Activated T-cell treated with anti-CD3 and anti-CD28 coated beads for 24 hours (primary cell): ENCODE results near the gene CRYGN.

Experiments used
- DNase-seq: peaks from one replicate; pipeline ENCODE4 v3.0.0-alpha.2; 2020; ENCODE audit warnings: low read depth

CRYGN gene

DNA sequence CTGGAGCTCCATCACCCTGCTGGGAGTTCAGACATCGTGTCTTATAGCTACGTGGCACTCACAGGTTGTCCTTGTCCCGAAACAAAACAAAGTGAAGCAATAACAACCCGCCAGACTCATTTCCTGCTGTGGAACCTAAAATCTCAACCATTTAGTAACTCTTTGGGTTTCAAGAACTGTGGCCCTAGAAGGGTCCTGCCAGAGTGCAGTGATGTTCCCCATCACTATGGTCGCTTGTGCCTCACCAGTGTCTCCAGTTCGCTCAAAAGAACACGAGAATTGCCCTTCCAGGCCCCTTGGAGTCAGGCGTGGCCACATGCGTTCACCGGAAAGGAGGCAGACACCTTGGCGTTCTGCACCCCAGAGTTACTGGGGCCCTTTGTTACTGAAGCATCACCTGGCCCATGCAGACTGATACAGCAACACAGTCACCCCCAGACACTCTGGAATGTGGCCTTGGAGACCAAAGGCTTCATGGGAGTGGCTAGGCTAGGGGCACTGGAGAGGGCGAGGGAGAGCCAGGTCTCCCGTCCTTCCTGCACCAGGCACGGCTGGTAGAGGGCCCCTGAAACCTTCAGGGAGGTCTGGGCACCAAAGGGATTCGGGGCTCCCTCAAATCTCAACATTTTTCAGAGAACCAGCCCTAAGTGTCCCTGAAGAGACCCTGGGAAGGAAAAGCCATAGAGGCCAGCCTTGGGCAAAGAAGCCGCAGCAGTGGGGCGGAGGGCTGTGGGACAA lies 908 bp downstream of the CRYGN start:
- DNase-seq = no peak

DNA sequence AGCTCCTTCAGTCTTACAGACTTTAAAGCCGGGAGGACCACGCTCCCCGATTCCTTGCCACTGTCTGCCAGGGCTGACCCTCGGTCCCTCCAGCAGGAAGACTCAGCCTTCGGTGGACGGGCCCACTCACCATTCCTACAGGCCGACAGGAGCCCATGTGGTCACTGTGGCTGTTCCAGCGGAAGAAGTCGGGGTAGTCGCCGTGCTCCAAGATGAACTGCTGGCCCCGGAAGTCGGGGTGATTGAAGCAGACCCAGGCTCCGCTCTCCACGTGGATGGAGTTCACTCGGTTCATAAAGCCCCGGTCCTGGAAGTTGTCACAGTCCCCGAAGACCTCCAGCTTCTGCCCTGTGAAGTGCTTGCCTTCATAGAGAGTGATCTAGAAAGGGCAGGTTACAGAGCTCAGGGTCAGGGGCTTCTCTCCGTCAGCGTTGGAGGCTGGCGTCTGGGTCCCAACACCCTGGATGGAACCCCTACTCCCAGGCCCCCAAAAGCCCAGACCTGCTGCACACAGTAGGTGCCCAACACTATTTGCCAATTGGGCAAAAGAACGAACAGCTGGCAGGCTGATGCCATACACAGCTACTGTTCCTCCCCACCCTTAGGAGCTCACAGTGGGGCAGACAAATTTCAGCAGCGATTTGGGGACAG lies 1.9 kb downstream of the CRYGN start:
- DNase-seq = no peak

- DNase-seq = no peak
Measured at GRCh38 chr7:151437159-151437553, 2.8 kb downstream of the CRYGN start.

DNA sequence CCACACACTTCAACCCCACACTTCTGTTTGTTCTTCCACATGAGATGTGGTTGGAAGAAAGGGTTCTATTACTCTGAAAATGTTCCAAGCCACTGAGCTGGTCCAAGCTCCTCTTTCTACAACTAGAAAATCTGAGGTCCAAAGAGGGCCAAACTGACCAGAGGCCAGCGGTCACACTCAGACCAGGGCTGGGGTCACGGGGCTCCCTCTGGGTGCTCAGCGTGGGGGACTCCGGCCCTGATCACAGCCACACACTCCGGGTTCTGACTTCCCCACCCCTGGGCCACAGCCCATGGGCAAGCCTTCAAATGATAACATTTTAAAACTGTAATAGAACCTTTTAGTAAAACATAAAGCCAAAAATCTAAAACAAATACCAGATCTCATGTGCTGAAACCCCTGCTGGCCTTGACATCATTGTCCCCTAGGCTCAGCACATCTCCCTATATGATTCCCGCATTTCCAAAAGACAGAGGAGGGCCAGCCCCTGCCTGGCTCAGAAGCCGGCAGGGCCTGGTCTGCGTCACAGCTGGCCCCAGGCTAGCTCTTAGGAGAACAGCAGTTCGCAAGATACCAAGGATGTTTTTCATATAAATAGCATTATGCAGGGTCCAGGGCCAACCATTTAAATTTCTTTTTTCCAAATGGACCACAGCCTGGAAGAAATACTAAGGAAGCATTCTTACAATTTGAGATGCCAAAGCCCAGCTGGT lies 3.3 kb downstream of the CRYGN start:
- DNase-seq = no peak

DNA sequence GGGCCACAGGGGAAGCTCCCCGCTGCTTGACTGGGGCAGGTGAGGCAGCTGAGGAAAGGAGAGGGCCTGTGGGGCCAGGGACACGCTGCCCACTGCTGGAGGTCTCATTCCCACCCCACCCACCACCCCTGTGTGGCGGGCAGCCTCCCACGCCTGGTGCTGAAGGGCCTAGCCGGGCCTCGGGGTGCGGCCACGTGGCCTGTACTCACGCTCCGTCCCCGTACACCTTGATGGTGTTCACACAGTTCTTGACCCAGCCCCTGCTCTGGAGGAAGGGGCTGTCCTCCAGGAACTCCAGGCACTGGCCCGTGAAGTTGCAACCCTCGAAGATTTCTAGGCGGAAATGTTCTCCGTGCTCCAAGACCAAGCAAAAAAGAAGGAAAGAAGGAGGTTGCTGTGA lies 4.0 kb downstream of the CRYGN start:
- DNase-seq = no peak

- no peak for DNase-seq
Measured at GRCh38 chr7:151435103-151435916, 4.6 kb downstream of the CRYGN start.

GRCh38 chr7:151434549-151434948 lies 5.4 kb downstream of the CRYGN start:
- DNase-seq = no peak

GRCh38 chr7:151433721-151434400 lies 6.1 kb downstream of the CRYGN start:
- DNase-seq = no peak

- DNase-seq = peak; percentile 40
Measured at GRCh38 chr7:151432658-151433521, 7.1 kb downstream of the CRYGN start.

DNA sequence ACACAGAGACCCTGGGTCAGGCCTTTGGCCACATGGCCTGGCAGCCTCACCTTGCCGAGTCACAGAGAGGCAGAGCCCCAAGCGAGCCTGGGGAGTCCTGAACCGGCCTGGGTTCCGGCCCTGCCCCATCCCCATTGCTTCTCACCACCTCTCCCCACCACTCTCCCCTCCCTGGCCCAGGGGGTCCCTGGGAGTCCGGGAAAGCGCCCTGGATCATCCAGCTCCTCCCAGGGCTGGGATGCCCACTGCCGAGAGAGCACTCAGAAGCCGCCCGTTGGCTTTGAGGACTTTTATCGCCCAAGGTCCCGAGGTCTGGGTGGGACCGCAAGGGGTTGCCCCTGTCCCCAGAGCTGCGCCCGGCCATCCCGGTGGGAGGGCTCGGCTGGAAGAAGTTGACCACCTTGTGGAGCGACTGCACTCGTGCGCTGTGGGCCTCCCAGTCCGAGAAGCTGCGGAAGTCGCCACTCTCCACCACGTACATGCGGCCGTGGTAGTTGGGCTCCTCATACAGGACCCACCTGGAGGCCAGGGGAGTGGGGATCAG lies 8.1 kb downstream of the CRYGN start:
- DNase-seq = no peak

- no peak for DNase-seq
Measured at GRCh38 chr7:151431281-151431767, 8.6 kb downstream of the CRYGN start.

GRCh38 chr7:151430391-151431205 lies 9.3 kb downstream of the CRYGN start:
- DNase-seq = no peak

- DNase-seq = no peak
Measured at GRCh38 chr7:151429560-151430331, 10.2 kb downstream of the CRYGN start.

- DNase-seq = no peak
Measured at GRCh38 chr7:151429237-151429559, 10.7 kb downstream of the CRYGN start.

GRCh38 chr7:151428378-151429236 lies 11.3 kb downstream of the CRYGN start:
- DNase-seq = no peak

GRCh38 chr7:151427705-151428377 lies 12.1 kb downstream of the CRYGN start:
- DNase-seq = no peak
